NB4 (cell line): ENCODE measurements around the gene MAML2.

Experiments
- POLR2A ChIP-seq: IDR thresholded peaks from 2 replicates; pipeline ENCODE4 v1.6.1; 2011; ENCODE audit warnings: mild to moderate bottlenecking; ENCODE audit not compliant: insufficient read length; ENCODE audit errors: extremely low read depth
- TF ChIP-seq, protein P1 (sequence below): IDR thresholded peaks from one replicate; pipeline ENCODE4 v1.5.1; 2012; ENCODE audit warnings: low read depth, low read length

- TF ChIP-seq, protein P1, sequence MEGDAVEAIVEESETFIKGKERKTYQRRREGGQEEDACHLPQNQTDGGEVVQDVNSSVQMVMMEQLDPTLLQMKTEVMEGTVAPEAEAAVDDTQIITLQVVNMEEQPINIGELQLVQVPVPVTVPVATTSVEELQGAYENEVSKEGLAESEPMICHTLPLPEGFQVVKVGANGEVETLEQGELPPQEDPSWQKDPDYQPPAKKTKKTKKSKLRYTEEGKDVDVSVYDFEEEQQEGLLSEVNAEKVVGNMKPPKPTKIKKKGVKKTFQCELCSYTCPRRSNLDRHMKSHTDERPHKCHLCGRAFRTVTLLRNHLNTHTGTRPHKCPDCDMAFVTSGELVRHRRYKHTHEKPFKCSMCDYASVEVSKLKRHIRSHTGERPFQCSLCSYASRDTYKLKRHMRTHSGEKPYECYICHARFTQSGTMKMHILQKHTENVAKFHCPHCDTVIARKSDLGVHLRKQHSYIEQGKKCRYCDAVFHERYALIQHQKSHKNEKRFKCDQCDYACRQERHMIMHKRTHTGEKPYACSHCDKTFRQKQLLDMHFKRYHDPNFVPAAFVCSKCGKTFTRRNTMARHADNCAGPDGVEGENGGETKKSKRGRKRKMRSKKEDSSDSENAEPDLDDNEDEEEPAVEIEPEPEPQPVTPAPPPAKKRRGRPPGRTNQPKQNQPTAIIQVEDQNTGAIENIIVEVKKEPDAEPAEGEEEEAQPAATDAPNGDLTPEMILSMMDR: no peak
- TF ChIP-seq POLR2A: no peak
Measured at GRCh38 chr11:95937358-95937757, 405.6 kb downstream of the MAML2 start.
